Calu3 (cell line): Measurements from ENCODE around the gene NPHP3. TPM values are rescaled to one million over a fixed set of nuclear protein-coding genes. Genes with fewer than 3 reads are reported as not detected.

Experiments
- Bru-seq: library from RNA; stranded (reverse); fragments of 400-500 nt; gene quantifications from one replicate; lab custom pipeline; 2021; lab: Mats Ljungman, UMichigan
- BruChase-seq, 2 experiments: library from RNA; stranded (reverse); fragments of 400-500 nt; gene quantifications; one replicate each; lab custom pipeline; 2021; lab: Mats Ljungman, UMichigan
- BruUV-seq: library from RNA; stranded (reverse); fragments of 400-500 nt; replicated peaks from 2 replicates; lab custom pipeline; 2021; lab: Mats Ljungman, UMichigan
- CTCF ChIA-PET: fragments of 300-600 bp; sonication (Branson Sonifier 250); formaldehyde crosslinking; loops from one replicate; lab custom pipeline; 2022; ENCODE audit warnings: antibody characterized with exemption; lab: Charles Lee
- DNase-seq: peaks from one replicate; pipeline ENCODE4 v3.0.0; 2022
- H3K27ac Mint-ChIP-seq: one replicate; pipeline ENCODE4 v1.8.0; 2022; ENCODE audit warnings: mixed read lengths; ENCODE audit not compliant: unreplicated experiment
- H3K27me3 Mint-ChIP-seq: one replicate; pipeline ENCODE4 v1.8.0; 2022; ENCODE audit warnings: mixed read lengths; ENCODE audit not compliant: unreplicated experiment
- H3K36me3 Mint-ChIP-seq: one replicate; pipeline ENCODE4 v1.8.0; 2022; ENCODE audit warnings: mild to moderate bottlenecking, moderate library complexity, mixed read lengths; ENCODE audit not compliant: insufficient read depth, unreplicated experiment
- H3K4me1 Mint-ChIP-seq: one replicate; pipeline ENCODE4 v1.8.0; 2022; ENCODE audit warnings: mild to moderate bottlenecking, low read depth, mixed read lengths; ENCODE audit not compliant: unreplicated experiment
- H3K4me3 Mint-ChIP-seq: one replicate; pipeline ENCODE4 v1.8.0; 2022; ENCODE audit warnings: mild to moderate bottlenecking, low read depth, moderate library complexity, mixed read lengths; ENCODE audit not compliant: unreplicated experiment
- H3K9me3 Mint-ChIP-seq: one replicate; pipeline ENCODE4 v1.8.0; 2022; ENCODE audit warnings: low read depth, mixed read lengths; ENCODE audit not compliant: unreplicated experiment
- CTCF ChIP-seq: fragments of 200-600 bp; IDR thresholded peaks from one replicate; pipeline ENCODE4 v1.8.0; 2022; ENCODE audit warnings: antibody characterized with exemption; ENCODE audit not compliant: unreplicated experiment
- intact Hi-C: fragments of 100-400 bp; cut with micrococcal nuclease; formaldehyde crosslinking; loops from one replicate; pipeline ENCODE4 v1.10.0; 2022; ENCODE audit not compliant: unreplicated experiment
- long read RNA-seq: library from polyadenylated mRNA; stranded (forward); transcript quantifications from one replicate; pipeline ENCODE4 v2.0.0, GENCODE V29; 2022
- total RNA-seq: library from RNA; stranded (reverse); gene quantifications from 2 replicates; pipeline ENCODE4 v1.2.3, GENCODE V29; 2022

The NPHP3 gene
- total RNA-seq: 34.4 and 40.3 TPM in 2 replicates
- Bru-seq, nascent RNA: percentile 89 among the genes with signal in this experiment
- percentile 96 among the genes with signal in this experiment for BruChase-seq, experiment 1, labeled RNA remaining after a 6-hour chase
- BruChase-seq, experiment 2, labeled RNA remaining after a 2-hour chase: percentile 98 among the genes with signal in this experiment
- long read RNA-seq, full-length matches to known transcripts: 2 of 13 reads
- long read RNA-seq, partial matches to known transcripts: 6 of 13 reads
- long read RNA-seq, other reads (novel, unspliced or antisense): 5 of 13 reads

- Mint-ChIP-seq H3K4me3 (peak within 1 kb of the TSS; percentile 84), H3K9me3 (no peaks in the 10 kb centered on the region), H3K27ac (peak within 1 kb of the TSS; percentile 84), H3K27me3 (peaks cover 9% of the 10 kb centered on the region), H3K4me1 (peaks cover 30% of the 10 kb centered on the region), H3K36me3 (peaks cover 37% of the 10 kb centered on the region)
- intact Hi-C loops: loop anchor here (5.0 kb wide), 1 partner anchor 850 kb away; the partner anchor contains the start of gene CDV3
- BruUV-seq: no TSS peak
- peak; percentile 99 for DNase-seq
- TF ChIP-seq CTCF: no peak
- CTCF ChIA-PET: interaction anchor here (0.6 to 1.6 kb wide), 3 partner anchors 9 to 60 kb away, joined by 3 to 7 read pairs (median 3); no protein-coding TSS in a partner anchor
These were observed at the start of gene NPHP3 for GRCh38 chr3:132722165-132723023. Gene NPHP3, minus strand, starts transcription at chr3:132722409. Its CDS starts 54 bp downstream, at chr3:132722355.

- Mint-ChIP-seq H3K4me3 (no peak overlapping the region), H3K4me1 (no peaks in the 10 kb centered on the region), H3K9me3 (no peaks in the 10 kb centered on the region), H3K27me3 (peaks cover 17% of the 10 kb centered on the region), H3K36me3 (no peaks in the 10 kb centered on the region), H3K27ac (no peak overlapping the region)
- CTCF ChIA-PET: no interaction called here
- no peak for TF ChIP-seq CTCF
- intact Hi-C loops: no loop called here
- no peak for DNase-seq
- no TSS peak for BruUV-seq
These were observed 36.5 kb upstream of the NPHP3 start for GRCh38 chr3:132758740-132759139.

- intact Hi-C loops: no loop called here
- no TSS peak for BruUV-seq
- DNase-seq: no peak
- TF ChIP-seq CTCF: no peak
- H3K27me3 Mint-ChIP-seq: peaks cover 17% of the 10 kb centered on the region
- CTCF ChIA-PET: no interaction called here
- H3K4me1 Mint-ChIP-seq: no peaks in the 10 kb centered on the region
- no peak overlapping the region for H3K4me3 Mint-ChIP-seq
- H3K9me3 Mint-ChIP-seq: no peaks in the 10 kb centered on the region
- H3K27ac Mint-ChIP-seq: no peak overlapping the region
- no peaks in the 10 kb centered on the region for H3K36me3 Mint-ChIP-seq
These were observed 34.0 kb upstream of the NPHP3 start for GRCh38 chr3:132756108-132756650.

GRCh38 chr3:132753946-132754345 is 31.7 kb upstream of the NPHP3 start:
- Mint-ChIP-seq H3K27me3 (peaks cover 17% of the 10 kb centered on the region), H3K4me3 (no peak overlapping the region), H3K36me3 (no peaks in the 10 kb centered on the region), H3K27ac (no peak overlapping the region), H3K9me3 (no peaks in the 10 kb centered on the region), H3K4me1 (no peaks in the 10 kb centered on the region)
- no peak for TF ChIP-seq CTCF
- no peak for DNase-seq
- no TSS peak for BruUV-seq
- intact Hi-C loops: no loop called here
- CTCF ChIA-PET: no interaction called here
